Activated T-helper 17 cell treated with anti-CD3 and anti-CD28 coated beads, Interleukin-2, amount 50 U/mL, for 72 hours (primary cell): ENCODE results near the gene DKK3. TPM values are rescaled to one million over a fixed set of nuclear protein-coding genes. Genes with fewer than 3 reads are reported as not detected.

Experiments used
- ATAC-seq: fragments of 150-1000 bp; cut with Tn5 transposase; replicated peaks from 2 replicates; pipeline ENCODE4 v1.10.0; 2021; ENCODE audit warnings: mild to moderate bottlenecking, moderate library complexity
- H3K27ac Mint-ChIP-seq: one replicate; pipeline ENCODE4 v1.8.0; 2022; ENCODE audit warnings: mixed read lengths
- H3K27me3 Mint-ChIP-seq: one replicate; pipeline ENCODE4 v1.8.0; 2022; ENCODE audit warnings: mixed read lengths
- H3K36me3 Mint-ChIP-seq: one replicate; pipeline ENCODE4 v1.8.0; 2022; ENCODE audit warnings: low read depth, mild to moderate bottlenecking, mixed read lengths
- H3K4me1 Mint-ChIP-seq: one replicate; pipeline ENCODE4 v1.8.0; 2022; ENCODE audit warnings: mixed read lengths
- H3K4me3 Mint-ChIP-seq: one replicate; pipeline ENCODE4 v1.8.0; 2022; ENCODE audit warnings: mild to moderate bottlenecking, mixed read lengths
- H3K9me3 Mint-ChIP-seq: one replicate; pipeline ENCODE4 v1.8.0; 2022; ENCODE audit warnings: mixed read lengths
- total RNA-seq, 2 donors: library from RNA; stranded (reverse); gene quantifications; one replicate each; pipeline ENCODE4 v1.2.3, GENCODE V29; 2022

The DKK3 gene
- total RNA-seq, 2 donors from 2014 or later: not detected

DNA sequence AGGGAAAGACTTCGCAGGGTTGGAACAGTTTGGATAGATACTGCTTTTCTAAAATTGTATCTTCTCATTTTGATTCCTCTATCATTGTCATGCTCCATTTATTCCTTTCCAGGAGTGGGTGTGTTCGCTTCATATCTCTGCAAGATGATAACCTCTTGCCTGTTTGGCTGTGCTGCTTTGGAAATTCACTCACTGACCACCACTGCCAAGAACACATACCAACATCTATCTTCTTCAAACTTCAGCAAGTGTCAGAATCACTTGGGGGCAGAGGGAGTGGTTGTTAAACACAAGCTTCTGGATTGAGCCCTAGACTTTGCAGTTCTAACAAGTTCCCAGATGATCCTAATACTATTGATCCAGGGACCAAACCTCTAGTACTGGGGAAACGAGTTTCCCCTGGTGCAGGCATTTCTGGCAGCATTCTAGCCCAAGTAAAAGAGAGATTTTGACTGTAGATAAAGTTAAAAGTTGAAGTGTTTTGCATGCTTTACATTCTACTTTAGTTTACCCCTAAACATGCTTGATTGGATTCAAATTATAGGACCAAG is 11.5 kb upstream of the DKK3 start:
- Mint-ChIP-seq H3K9me3 (peaks cover 3% of the 10 kb centered on the region), H3K27ac (no peak overlapping the region), H3K4me1 (no peaks in the 10 kb centered on the region), H3K27me3 (peaks cover 22% of the 10 kb centered on the region), H3K4me3 (no peak overlapping the region), H3K36me3 (no peaks in the 10 kb centered on the region)
- ATAC-seq: no peak

DNA sequence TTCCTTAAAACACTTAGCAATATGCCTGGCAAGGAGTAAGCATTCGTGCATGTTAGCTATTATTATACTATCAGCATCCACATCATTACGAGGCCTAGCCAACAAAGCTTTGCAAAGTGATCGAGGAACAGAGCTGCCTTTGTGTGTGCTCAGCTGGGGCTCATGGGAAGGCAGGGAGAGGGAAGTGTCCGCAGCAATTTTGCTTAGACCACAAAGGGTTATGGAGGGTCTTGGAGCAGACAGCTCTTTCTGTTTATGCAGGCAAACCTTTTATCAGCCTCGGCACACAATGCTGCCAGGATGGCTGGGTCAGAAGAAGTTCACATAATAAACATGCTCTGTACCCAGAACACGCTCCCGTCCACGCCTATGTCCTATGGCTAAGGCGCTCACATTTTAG is 10.9 kb upstream of the DKK3 start:
- Mint-ChIP-seq H3K27me3 (peaks cover 22% of the 10 kb centered on the region), H3K4me1 (no peaks in the 10 kb centered on the region), H3K4me3 (no peak overlapping the region), H3K27ac (no peak overlapping the region), H3K36me3 (no peaks in the 10 kb centered on the region), H3K9me3 (no peaks in the 10 kb centered on the region)
- ATAC-seq: no peak

DNA sequence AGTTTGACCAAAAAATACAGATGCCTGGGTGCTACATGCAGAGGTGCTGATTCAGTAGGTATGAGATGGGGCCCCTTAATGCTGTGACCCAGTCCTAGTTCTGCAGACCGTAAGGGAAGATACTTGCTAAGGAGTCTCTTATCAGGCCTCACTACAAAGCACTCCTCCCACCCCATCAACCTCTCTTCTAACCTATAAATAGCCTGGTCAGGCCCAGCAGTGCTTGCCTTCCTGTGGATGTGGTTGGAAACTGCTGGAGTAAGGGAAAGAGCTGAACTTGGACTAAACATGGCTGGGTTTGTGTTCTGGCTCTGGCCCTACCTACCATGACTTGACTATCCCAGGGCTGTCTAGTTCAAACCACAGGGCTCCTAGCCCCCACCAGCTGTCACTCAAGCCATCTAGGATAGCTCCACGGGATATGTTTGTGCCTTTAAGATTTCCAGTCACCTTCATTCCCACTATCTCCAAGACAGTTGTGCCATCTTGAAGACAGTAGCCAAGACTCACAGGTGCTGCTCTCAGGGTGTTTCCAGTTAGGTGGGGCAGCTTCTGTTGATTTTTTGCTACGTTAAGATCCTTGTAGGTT is 9.5 kb upstream of the DKK3 start:
- Mint-ChIP-seq H3K27ac (no peak overlapping the region), H3K27me3 (peaks cover 27% of the 10 kb centered on the region), H3K36me3 (no peaks in the 10 kb centered on the region), H3K4me3 (no peak overlapping the region), H3K9me3 (no peaks in the 10 kb centered on the region), H3K4me1 (no peaks in the 10 kb centered on the region)
- ATAC-seq: no peak

- Mint-ChIP-seq H3K4me3 (no peak overlapping the region), H3K27me3 (peaks cover 22% of the 10 kb centered on the region), H3K4me1 (no peaks in the 10 kb centered on the region), H3K27ac (no peak overlapping the region), H3K9me3 (no peaks in the 10 kb centered on the region), H3K36me3 (no peaks in the 10 kb centered on the region)
- ATAC-seq: no peak
Measured at GRCh38 chr11:12017243-12017678, 8.8 kb upstream of the DKK3 start.

DNA sequence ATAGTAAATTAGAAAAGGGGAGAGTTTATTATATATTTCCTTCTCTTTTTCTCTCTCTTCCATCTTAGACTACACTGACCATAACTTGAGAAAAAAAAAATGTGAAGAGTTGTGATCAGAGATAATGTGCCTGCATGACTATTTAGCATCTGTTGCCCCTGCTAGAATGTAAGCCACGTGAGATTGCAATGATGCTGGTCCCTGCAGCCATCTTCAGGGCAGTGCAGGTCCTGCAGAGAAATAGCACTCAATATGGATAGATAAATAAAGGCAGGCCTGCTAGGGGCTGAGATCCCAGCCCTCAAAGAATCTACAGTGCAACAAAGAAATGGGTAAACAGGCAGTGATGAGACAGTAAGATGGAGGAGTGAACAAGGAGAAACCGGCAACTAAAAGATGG is 7.8 kb upstream of the DKK3 start:
- Mint-ChIP-seq H3K27ac (no peak overlapping the region), H3K27me3 (peaks cover 22% of the 10 kb centered on the region), H3K4me1 (no peaks in the 10 kb centered on the region), H3K4me3 (no peak overlapping the region), H3K9me3 (no peaks in the 10 kb centered on the region), H3K36me3 (no peaks in the 10 kb centered on the region)
- no peak for ATAC-seq

- peaks cover 25% of the 10 kb centered on the region for H3K27me3 Mint-ChIP-seq
- no peak overlapping the region for H3K4me3 Mint-ChIP-seq
- H3K36me3 Mint-ChIP-seq: no peaks in the 10 kb centered on the region
- H3K9me3 Mint-ChIP-seq: no peaks in the 10 kb centered on the region
- ATAC-seq: no peak
- no peak overlapping the region for H3K27ac Mint-ChIP-seq
- no peaks in the 10 kb centered on the region for H3K4me1 Mint-ChIP-seq
Measured at GRCh38 chr11:12015486-12015885, 7.1 kb upstream of the DKK3 start.

GRCh38 chr11:12013781-12014180 is 5.4 kb upstream of the DKK3 start:
- no peak for ATAC-seq
- Mint-ChIP-seq H3K9me3 (no peaks in the 10 kb centered on the region), H3K4me3 (no peak overlapping the region), H3K27ac (no peak overlapping the region), H3K4me1 (no peaks in the 10 kb centered on the region), H3K27me3 (peaks cover 30% of the 10 kb centered on the region), H3K36me3 (no peaks in the 10 kb centered on the region)

GRCh38 chr11:12009617-12010321 is 1.3 kb upstream of the DKK3 start:
- Mint-ChIP-seq H3K9me3 (no peaks in the 10 kb centered on the region), H3K4me1 (peaks cover 5% of the 10 kb centered on the region), H3K4me3 (peak overlapping the region; percentile 67), H3K27me3 (peaks cover 55% of the 10 kb centered on the region), H3K27ac (no peak overlapping the region), H3K36me3 (no peaks in the 10 kb centered on the region)
- ATAC-seq: no peak

- ATAC-seq: no peak
- Mint-ChIP-seq H3K9me3 (no peaks in the 10 kb centered on the region), H3K4me3 (peak overlapping the region; percentile 67), H3K27ac (no peak overlapping the region), H3K27me3 (peaks cover 56% of the 10 kb centered on the region), H3K4me1 (peaks cover 5% of the 10 kb centered on the region), H3K36me3 (no peaks in the 10 kb centered on the region)
Measured at GRCh38 chr11:12008790-12009616, 577 bp upstream of the DKK3 start.

DNA sequence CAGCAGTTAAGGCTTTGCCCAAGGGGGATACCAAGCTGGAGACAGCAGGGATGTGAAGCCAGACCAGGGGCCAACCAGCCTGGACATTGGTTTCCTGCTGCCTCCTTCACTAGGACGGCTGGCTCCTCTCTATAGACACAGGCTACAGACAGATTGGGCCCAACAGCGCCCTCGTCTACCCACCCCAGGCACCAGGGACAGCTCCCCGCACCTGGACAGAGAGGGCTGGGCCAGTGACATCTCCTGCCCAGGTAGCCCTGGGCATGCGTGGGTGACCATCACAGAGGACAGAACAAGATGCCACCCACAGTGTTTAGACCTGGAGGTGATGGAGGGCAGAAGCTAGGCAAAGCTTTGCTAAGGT is 1.2 kb downstream of the DKK3 start:
- Mint-ChIP-seq H3K27ac (no peak overlapping the region), H3K9me3 (no peaks in the 10 kb centered on the region), H3K4me3 (peak overlapping the region; percentile 28), H3K36me3 (no peaks in the 10 kb centered on the region), H3K4me1 (peaks cover 5% of the 10 kb centered on the region), H3K27me3 (peaks cover 56% of the 10 kb centered on the region)
- ATAC-seq: no peak

DNA sequence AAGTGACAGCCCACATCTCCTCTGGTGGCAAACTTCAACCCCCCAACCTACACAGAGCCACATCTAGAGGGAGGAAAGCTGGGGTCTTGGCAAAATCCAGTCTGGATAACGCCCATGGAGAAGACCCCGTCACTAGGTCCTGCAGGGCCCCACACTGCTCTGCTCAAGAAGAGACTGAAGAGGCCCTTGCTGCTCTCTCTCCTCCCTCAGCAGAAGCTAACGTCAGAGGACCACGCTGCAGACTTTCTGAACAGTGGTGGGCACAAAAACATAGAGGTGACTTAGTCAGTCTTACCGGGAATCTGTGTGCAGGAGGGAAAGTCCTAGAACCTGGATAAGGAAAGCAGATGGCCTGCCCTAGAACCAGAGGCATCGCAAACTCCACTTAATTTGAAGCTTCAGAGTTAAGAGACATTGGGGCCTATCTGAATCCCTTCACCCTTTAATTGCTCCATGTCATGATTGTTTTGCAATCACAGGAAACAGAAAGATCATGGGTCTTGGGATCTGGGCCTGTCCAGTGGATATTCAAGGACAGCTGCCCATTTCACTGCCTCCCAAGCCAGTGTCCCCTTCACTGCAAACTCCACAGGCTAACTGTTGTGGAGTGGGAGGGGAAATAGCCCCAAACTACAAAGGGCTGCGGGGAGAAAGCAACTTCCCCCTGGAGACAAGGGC is 1.7 kb downstream of the DKK3 start:
- Mint-ChIP-seq H3K27me3 (peaks cover 59% of the 10 kb centered on the region), H3K9me3 (no peaks in the 10 kb centered on the region), H3K4me1 (peaks cover 5% of the 10 kb centered on the region), H3K36me3 (no peaks in the 10 kb centered on the region), H3K27ac (no peak overlapping the region), H3K4me3 (peak overlapping the region; percentile 28)
- ATAC-seq: no peak

DNA sequence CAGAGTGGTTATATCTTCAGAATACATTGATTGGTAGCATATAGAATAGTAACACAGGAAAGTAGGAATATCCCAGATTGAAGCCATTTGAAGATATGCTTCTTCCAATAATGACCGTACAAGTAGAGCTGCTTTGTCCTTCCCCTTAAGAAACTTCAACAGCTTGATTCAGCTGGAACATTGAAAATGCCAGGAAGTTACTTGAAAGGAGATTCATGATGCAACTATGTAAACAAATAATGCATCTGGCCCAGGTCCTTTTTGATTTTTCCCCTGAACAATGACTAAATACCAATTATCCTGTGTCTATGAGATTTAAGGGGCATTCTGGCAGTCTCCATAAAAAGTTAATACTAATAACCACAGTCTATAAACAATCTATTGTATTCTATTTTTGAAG is 3.0 kb downstream of the DKK3 start:
- peaks cover 5% of the 10 kb centered on the region for H3K4me1 Mint-ChIP-seq
- H3K27ac Mint-ChIP-seq: no peak overlapping the region
- no peaks in the 10 kb centered on the region for H3K36me3 Mint-ChIP-seq
- no peaks in the 10 kb centered on the region for H3K9me3 Mint-ChIP-seq
- ATAC-seq: no peak
- H3K27me3 Mint-ChIP-seq: peaks cover 54% of the 10 kb centered on the region
- no peak overlapping the region for H3K4me3 Mint-ChIP-seq

DNA sequence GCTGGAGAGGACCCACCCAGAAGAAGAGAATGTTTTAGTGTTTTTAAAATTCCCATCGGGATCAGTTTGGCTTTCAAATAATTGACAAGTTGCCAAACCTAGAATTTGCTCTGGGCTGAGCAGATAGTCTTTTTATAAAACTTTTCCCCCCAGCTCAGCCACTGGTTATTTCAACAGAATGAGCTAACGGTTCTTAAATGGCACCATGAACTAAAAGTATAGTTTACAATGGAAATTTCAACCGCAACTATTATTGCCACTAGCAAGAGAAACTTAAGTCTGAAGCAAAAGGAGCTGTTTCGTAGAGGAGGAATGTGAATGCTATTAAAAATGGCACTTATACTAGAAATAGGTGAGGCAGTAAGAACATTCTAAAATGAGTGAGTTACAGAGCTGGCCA is 3.4 kb downstream of the DKK3 start:
- H3K27me3 Mint-ChIP-seq: peaks cover 50% of the 10 kb centered on the region
- ATAC-seq: no peak

GRCh38 chr11:12003815-12004214 is 4.6 kb downstream of the DKK3 start:
- ATAC-seq: no peak

More for the DNA sequence above, 3.4 kb downstream of the DKK3 start:
- Mint-ChIP-seq H3K9me3 (no peaks in the 10 kb centered on the region), H3K36me3 (no peaks in the 10 kb centered on the region), H3K4me1 (peaks cover 5% of the 10 kb centered on the region), H3K4me3 (no peak overlapping the region), H3K27ac (no peak overlapping the region)

More at GRCh38 chr11:12003815-12004214, 4.6 kb downstream of the DKK3 start:
- Mint-ChIP-seq H3K9me3 (no peaks in the 10 kb centered on the region), H3K27ac (no peak overlapping the region), H3K4me3 (no peak overlapping the region), H3K36me3 (no peaks in the 10 kb centered on the region), H3K4me1 (peaks cover 5% of the 10 kb centered on the region), H3K27me3 (peaks cover 41% of the 10 kb centered on the region)
